ENCODE data around the gene LAMTOR3.

GRCh38 chr4:99861120-99861905 lies 32.9 kb downstream of the LAMTOR3 start:
- TF ChIP-seq CTCF (IDR thresholded peaks at IDR 0.05; ENCODE audit: low read depth, low read length, missing input control) (no peak), HNF4A (conservative IDR thresholded peaks at IDR 0.05) (no peak), YY1 (IDR thresholded peaks at IDR 0.05) (no peak), ATF3 (IDR thresholded peaks at IDR 0.05) (no peak)
- TF ChIP-seq, protein P1, sequence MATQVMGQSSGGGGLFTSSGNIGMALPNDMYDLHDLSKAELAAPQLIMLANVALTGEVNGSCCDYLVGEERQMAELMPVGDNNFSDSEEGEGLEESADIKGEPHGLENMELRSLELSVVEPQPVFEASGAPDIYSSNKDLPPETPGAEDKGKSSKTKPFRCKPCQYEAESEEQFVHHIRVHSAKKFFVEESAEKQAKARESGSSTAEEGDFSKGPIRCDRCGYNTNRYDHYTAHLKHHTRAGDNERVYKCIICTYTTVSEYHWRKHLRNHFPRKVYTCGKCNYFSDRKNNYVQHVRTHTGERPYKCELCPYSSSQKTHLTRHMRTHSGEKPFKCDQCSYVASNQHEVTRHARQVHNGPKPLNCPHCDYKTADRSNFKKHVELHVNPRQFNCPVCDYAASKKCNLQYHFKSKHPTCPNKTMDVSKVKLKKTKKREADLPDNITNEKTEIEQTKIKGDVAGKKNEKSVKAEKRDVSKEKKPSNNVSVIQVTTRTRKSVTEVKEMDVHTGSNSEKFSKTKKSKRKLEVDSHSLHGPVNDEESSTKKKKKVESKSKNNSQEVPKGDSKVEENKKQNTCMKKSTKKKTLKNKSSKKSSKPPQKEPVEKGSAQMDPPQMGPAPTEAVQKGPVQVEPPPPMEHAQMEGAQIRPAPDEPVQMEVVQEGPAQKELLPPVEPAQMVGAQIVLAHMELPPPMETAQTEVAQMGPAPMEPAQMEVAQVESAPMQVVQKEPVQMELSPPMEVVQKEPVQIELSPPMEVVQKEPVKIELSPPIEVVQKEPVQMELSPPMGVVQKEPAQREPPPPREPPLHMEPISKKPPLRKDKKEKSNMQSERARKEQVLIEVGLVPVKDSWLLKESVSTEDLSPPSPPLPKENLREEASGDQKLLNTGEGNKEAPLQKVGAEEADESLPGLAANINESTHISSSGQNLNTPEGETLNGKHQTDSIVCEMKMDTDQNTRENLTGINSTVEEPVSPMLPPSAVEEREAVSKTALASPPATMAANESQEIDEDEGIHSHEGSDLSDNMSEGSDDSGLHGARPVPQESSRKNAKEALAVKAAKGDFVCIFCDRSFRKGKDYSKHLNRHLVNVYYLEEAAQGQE (IDR thresholded peaks at IDR 0.05), result no peak

All from liver (tissue), 3 donors.